ENCODE data around the gene VGLL3.

GRCh38 chr3:86960550-86960949 lies 30.4 kb downstream of the VGLL3 start:
- TF ChIP-seq CTCF (IDR thresholded peaks at IDR 0.05) (no peak), EZH2 (IDR thresholded peaks at IDR 0.05; ENCODE audit: borderline replicate concordance, insufficient read depth, low read depth, low read length, poor library complexity, severe bottlenecking) (no peak)
